ENCODE data around the gene SLC29A4. TPM values are rescaled to one million over a fixed set of nuclear protein-coding genes. Genes with fewer than 3 reads are reported as not detected.
"Not testable (repeated sequence)": the region's sequence is repeated elsewhere in the genome, so short reads cannot be mapped to it uniquely, and the experiment has no call there.

The SLC29A4 gene
- total and polyA plus RNA-seq, 5 donors, result 2.9 to 11.8 (median 4.0) TPM

GRCh38 chr7:5287373-5287772 lies 4.6 kb downstream of the SLC29A4 start:
- H3K4me1 ChIP-seq (ENCODE audit: control insufficient read depth, insufficient read depth, low read length); DNase-seq; H3K27me3 ChIP-seq (ENCODE audit: control insufficient read depth, insufficient read depth); intact Hi-C loops (cut with DNase I); ATAC-seq; H3K27ac ChIP-seq (ENCODE audit: low read length); H3K9me3 ChIP-seq (ENCODE audit: control insufficient read depth, low read length); H3K4me3 ChIP-seq (ENCODE audit: low read length): not testable (repeated sequence)
- WGBS, result 87% methylated on average over 5 of the region's 5 CpGs

GRCh38 chr7:5287802-5288201 lies 5.1 kb downstream of the SLC29A4 start:
- Histone ChIP-seq H3K27ac (ENCODE audit: low read length) (no peak overlapping the region), H3K27me3 (ENCODE audit: control insufficient read depth, insufficient read depth) (no peaks in the 10 kb centered on the region), H3K4me1 (ENCODE audit: control insufficient read depth, insufficient read depth, low read length) (no peaks in the 10 kb centered on the region), H3K9me3 (ENCODE audit: control insufficient read depth, low read length) (no peaks in the 10 kb centered on the region), H3K4me3 (ENCODE audit: low read length) (no peak overlapping the region)
- 94% methylated on average over 19 of the region's 19 CpGs for whole genome bisulfite sequencing
- no peak for ATAC-seq
- intact Hi-C loops (cut with DNase I), result no loop called here
- DNase-seq, result no peak

GRCh38 chr7:5288560-5288959 lies 5.8 kb downstream of the SLC29A4 start:
- H3K4me1 ChIP-seq (ENCODE audit: control insufficient read depth, insufficient read depth, low read length); H3K27me3 ChIP-seq (ENCODE audit: control insufficient read depth, insufficient read depth); H3K27ac ChIP-seq (ENCODE audit: low read length); H3K9me3 ChIP-seq (ENCODE audit: control insufficient read depth, low read length); DNase-seq; intact Hi-C loops (cut with DNase I); ATAC-seq; H3K4me3 ChIP-seq (ENCODE audit: low read length): not testable (repeated sequence)
- 88% methylated on average over 8 of the region's 8 CpGs for WGBS

GRCh38 chr7:5289355-5289754 lies 6.6 kb downstream of the SLC29A4 start:
- ATAC-seq, result no peak
- H3K27me3 ChIP-seq (ENCODE audit: control insufficient read depth, insufficient read depth), result no peaks in the 10 kb centered on the region
- H3K9me3 ChIP-seq (ENCODE audit: control insufficient read depth, low read length), result no peaks in the 10 kb centered on the region
- no peak overlapping the region for H3K27ac ChIP-seq (ENCODE audit: low read length)
- H3K4me1 ChIP-seq (ENCODE audit: control insufficient read depth, insufficient read depth, low read length), result no peaks in the 10 kb centered on the region
- no peak overlapping the region for H3K4me3 ChIP-seq (ENCODE audit: low read length)
- DNase-seq, result no peak
- intact Hi-C loops (cut with DNase I), result no loop called here
- 54% methylated on average over 7 of the region's 7 CpGs for WGBS

GRCh38 chr7:5291301-5291700 lies 8.6 kb downstream of the SLC29A4 start:
- 86% methylated on average over 8 of the region's 8 CpGs for WGBS
- Histone ChIP-seq H3K4me3 (ENCODE audit: low read length) (no peak overlapping the region), H3K9me3 (ENCODE audit: control insufficient read depth, low read length) (no peaks in the 10 kb centered on the region), H3K27ac (ENCODE audit: low read length) (no peak overlapping the region), H3K4me1 (ENCODE audit: control insufficient read depth, insufficient read depth, low read length) (no peaks in the 10 kb centered on the region), H3K27me3 (ENCODE audit: control insufficient read depth, insufficient read depth) (no peaks in the 10 kb centered on the region)
- intact Hi-C loops (cut with DNase I), result no loop called here
- DNase-seq, result no peak
- ATAC-seq, result no peak

- H3K27me3 ChIP-seq (ENCODE audit: control insufficient read depth, insufficient read depth); ATAC-seq; DNase-seq; H3K27ac ChIP-seq (ENCODE audit: low read length); intact Hi-C loops (cut with DNase I); H3K9me3 ChIP-seq (ENCODE audit: control insufficient read depth, low read length); H3K4me3 ChIP-seq (ENCODE audit: low read length); H3K4me1 ChIP-seq (ENCODE audit: control insufficient read depth, insufficient read depth, low read length): not testable (repeated sequence)
- 73% methylated on average over 15 of the region's 15 CpGs for WGBS
These were observed 9.1 kb downstream of the SLC29A4 start for GRCh38 chr7:5291711-5292335.

- Histone ChIP-seq H3K4me3 (ENCODE audit: low read length) (no peak overlapping the region), H3K27me3 (ENCODE audit: control insufficient read depth, insufficient read depth) (no peaks in the 10 kb centered on the region), H3K27ac (ENCODE audit: low read length) (no peak overlapping the region), H3K4me1 (ENCODE audit: control insufficient read depth, insufficient read depth, low read length) (no peaks in the 10 kb centered on the region), H3K9me3 (ENCODE audit: control insufficient read depth, low read length) (no peaks in the 10 kb centered on the region)
- 78% methylated on average over 14 of the region's 14 CpGs for WGBS
- DNase-seq, result no peak
- no peak for ATAC-seq
- intact Hi-C loops (cut with DNase I), result no loop called here
These were observed 11.6 kb downstream of the SLC29A4 start for GRCh38 chr7:5294169-5294987.

GRCh38 chr7:5295039-5296014 lies 12.6 kb downstream of the SLC29A4 start:
- WGBS, result 86% methylated on average over 33 of the region's 33 CpGs
- Histone ChIP-seq H3K4me1 (ENCODE audit: control insufficient read depth, insufficient read depth, low read length) (no peaks in the 10 kb centered on the region), H3K27ac (ENCODE audit: low read length) (no peak overlapping the region), H3K27me3 (ENCODE audit: control insufficient read depth, insufficient read depth) (no peaks in the 10 kb centered on the region), H3K4me3 (ENCODE audit: low read length) (no peak overlapping the region), H3K9me3 (ENCODE audit: control insufficient read depth, low read length) (no peaks in the 10 kb centered on the region)
- no peak for ATAC-seq
- DNase-seq, result no peak
- intact Hi-C loops (cut with DNase I), result no loop called here

- H3K4me1 ChIP-seq (ENCODE audit: control insufficient read depth, insufficient read depth, low read length), result no peaks in the 10 kb centered on the region
- H3K27ac ChIP-seq (ENCODE audit: low read length), result no peak overlapping the region
- WGBS, result 42% methylated on average over 29 of the region's 29 CpGs
- DNase-seq (no peak), ATAC-seq (no peak)
- intact Hi-C loops (cut with DNase I), result no loop called here
- no peak overlapping the region for H3K4me3 ChIP-seq (ENCODE audit: low read length)
- H3K27me3 ChIP-seq (ENCODE audit: control insufficient read depth, insufficient read depth), result no peaks in the 10 kb centered on the region
- no peaks in the 10 kb centered on the region for H3K9me3 ChIP-seq (ENCODE audit: control insufficient read depth, low read length)
These were observed 13.4 kb downstream of the SLC29A4 start for GRCh38 chr7:5296015-5296610.

GRCh38 chr7:5296611-5297226 lies 14.0 kb downstream of the SLC29A4 start:
- H3K27me3 ChIP-seq (ENCODE audit: control insufficient read depth, insufficient read depth), result no peaks in the 10 kb centered on the region
- no peaks in the 10 kb centered on the region for H3K4me1 ChIP-seq (ENCODE audit: control insufficient read depth, insufficient read depth, low read length)
- peak in 1 of 3 donors; percentile 62 for DNase-seq
- no peaks in the 10 kb centered on the region for H3K9me3 ChIP-seq (ENCODE audit: control insufficient read depth, low read length)
- intact Hi-C loops (cut with DNase I), result no loop called here
- 20% methylated on average over 48 of the region's 48 CpGs for WGBS
- H3K27ac ChIP-seq (ENCODE audit: low read length), result no peak overlapping the region
- no peak overlapping the region for H3K4me3 ChIP-seq (ENCODE audit: low read length)
- peak; percentile 17 to 22 for ATAC-seq

All from right cardiac atrium (tissue), 5 donors.